Measurements from ENCODE around the gene ATP8B4. TPM values are rescaled to one million over a fixed set of nuclear protein-coding genes. Genes with fewer than 3 reads are reported as not detected.
"Not testable (repeated sequence)": the region's sequence is repeated elsewhere in the genome, so short reads cannot be mapped to it uniquely, and the experiment has no call there.

ATP8B4 gene
- total RNA-seq, 1 experiment from 2014 or later = 14.4 TPM

DNA sequence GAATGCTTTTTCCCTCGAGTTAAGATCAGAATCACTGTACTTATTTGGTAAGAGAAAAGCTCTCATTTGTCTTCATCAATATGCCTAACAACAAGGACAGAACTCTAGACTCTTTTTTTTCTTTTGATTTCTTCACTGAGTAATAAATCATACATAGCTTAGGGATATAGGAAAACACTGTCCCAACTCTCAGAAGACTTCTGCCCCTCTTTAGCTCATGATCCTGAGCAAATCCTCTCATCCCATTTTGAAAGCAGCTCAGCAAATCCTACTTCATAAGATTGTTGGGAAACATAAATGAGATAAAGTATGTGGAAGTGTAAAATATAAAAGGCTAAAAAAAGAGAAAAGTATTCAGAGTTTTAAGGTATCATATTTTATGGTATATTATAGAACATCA is 141.7 kb downstream of the ATP8B4 start:
- no peak for DNase-seq
- H3K36me3 ChIP-seq = no peaks in the 10 kb centered on the region
- H3K27ac ChIP-seq = no peak overlapping the region
- peaks cover 4% of the 10 kb centered on the region for H3K4me1 ChIP-seq
- no peaks in the 10 kb centered on the region for H3K27me3 ChIP-seq
- no peak overlapping the region for H3K4me3 ChIP-seq
- H3K9me3 ChIP-seq (replicated peaks) = no peaks in the 10 kb centered on the region

DNA sequence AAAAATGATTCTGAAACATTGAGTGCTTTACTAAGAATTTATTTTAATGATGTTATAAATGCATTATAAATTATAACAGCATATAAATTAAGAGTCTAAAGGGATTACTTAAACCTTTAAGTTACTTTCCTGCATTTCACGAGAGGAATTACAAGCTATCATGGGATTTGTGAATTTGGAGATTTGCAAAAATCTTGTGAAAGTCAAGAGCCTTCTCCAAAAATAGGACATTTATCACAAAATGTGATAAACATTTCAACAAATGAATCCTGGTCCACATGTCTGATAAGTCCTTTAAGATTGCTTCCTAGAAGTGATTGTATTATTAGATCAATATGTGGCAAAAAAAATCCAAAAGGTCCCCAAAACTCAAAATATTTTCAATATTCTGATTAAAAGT is 154.5 kb downstream of the ATP8B4 start:
- H3K4me3 ChIP-seq = no peak overlapping the region
- no peaks in the 10 kb centered on the region for H3K36me3 ChIP-seq
- no peak for DNase-seq
- H3K27ac ChIP-seq = no peak overlapping the region
- no peaks in the 10 kb centered on the region for H3K4me1 ChIP-seq
- 0 out of 2 replicates have a peak, but pooled peaks cover under 1% of the 10 kb centered on the region for H3K9me3 ChIP-seq (replicated peaks)
- no peaks in the 10 kb centered on the region for H3K27me3 ChIP-seq

DNA sequence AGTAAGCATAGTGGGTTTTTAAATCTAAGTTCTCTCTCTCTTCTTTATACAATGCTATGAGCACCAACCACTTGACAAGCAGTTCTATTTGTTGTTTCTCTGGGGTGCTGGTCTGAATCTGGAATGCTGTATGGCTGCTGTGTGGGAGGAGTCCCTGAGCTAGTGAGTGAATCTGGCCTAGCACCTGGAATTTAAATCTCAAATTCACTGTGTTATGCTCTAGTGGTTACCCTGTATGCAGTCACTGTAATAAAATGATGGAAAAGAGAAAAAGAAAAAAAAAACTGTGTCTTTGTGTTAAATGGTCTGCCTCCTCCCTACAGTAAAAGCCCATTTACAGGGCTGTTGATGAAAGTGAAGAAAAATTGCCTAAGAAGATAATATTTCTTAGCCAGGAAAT is 155.0 kb downstream of the ATP8B4 start:
- H3K27ac ChIP-seq = no peak overlapping the region
- no peaks in the 10 kb centered on the region for H3K27me3 ChIP-seq
- 0 out of 2 replicates have a peak, but pooled peaks cover 5% of the 10 kb centered on the region for H3K9me3 ChIP-seq (replicated peaks)
- H3K4me1 ChIP-seq = no peaks in the 10 kb centered on the region
- H3K4me3 ChIP-seq = no peak overlapping the region
- DNase-seq = no peak
- no peaks in the 10 kb centered on the region for H3K36me3 ChIP-seq

DNA sequence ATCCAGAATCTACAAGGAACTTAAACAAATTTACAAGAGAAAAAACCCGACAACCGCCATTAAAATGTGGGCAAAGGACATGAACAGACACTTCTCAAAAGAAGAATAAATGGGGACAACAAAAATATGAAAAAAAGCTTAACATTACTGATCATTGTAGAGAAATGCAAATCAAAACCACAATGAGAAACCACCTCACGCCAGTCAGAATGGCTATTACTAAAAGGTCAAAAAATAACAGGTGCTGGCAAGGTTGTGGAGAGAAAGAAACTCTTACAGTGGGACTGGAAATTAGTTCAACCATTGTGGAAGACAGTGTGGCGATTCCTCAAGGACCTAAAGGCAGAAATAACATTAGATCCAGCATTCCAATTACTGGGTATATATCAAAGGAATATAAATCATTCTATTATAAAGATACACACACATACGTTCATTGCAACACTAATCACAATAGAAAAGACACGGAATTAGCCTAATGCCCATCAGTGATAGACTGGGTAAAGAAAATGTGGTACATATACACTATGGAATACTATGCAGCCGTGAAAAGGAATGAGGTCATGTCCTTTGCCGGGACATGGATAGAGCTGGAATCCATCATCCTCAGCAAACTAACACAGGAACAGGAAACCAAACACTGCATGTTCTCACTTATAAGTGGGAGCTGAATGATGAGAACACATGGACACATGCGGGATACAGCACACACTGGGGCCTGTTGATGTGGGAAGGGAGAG is 155.8 kb downstream of the ATP8B4 start:
- not testable (repeated sequence) for H3K27me3 ChIP-seq; H3K4me3 ChIP-seq; H3K9me3 ChIP-seq (replicated peaks); DNase-seq; H3K27ac ChIP-seq; H3K36me3 ChIP-seq; H3K4me1 ChIP-seq

DNA sequence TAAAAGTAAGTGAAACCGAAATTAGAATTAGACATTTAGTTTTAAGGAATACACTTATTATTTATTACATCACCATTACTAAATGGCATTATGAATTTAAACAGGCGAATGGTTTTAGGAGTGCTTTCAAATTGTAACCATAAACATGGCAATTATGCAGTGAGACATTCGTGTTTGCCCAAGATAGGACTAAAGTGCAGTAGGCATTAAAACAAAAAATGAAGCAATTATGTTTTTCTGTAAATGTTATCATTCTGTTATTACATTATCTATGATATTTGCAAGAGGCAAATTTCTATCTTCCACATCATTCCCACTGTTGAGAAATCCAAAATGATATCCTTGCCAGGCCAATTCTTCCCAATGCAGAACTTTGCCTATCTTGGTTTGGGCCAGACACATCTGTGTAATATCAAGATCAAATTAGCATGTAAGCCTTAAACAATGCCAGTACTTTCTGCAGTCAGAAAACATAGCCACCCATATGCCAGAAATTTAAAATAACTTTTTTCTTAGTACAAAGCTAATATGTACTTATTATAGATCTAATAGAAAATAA is 156.9 kb downstream of the ATP8B4 start:
- no peaks in the 10 kb centered on the region for H3K27me3 ChIP-seq
- no peak for DNase-seq
- H3K36me3 ChIP-seq = no peaks in the 10 kb centered on the region
- no peaks in the 10 kb centered on the region for H3K4me1 ChIP-seq
- H3K9me3 ChIP-seq (replicated peaks) = 0 out of 2 replicates have a peak, but pooled peaks cover 6% of the 10 kb centered on the region
- H3K4me3 ChIP-seq = no peak overlapping the region
- no peak overlapping the region for H3K27ac ChIP-seq

DNA sequence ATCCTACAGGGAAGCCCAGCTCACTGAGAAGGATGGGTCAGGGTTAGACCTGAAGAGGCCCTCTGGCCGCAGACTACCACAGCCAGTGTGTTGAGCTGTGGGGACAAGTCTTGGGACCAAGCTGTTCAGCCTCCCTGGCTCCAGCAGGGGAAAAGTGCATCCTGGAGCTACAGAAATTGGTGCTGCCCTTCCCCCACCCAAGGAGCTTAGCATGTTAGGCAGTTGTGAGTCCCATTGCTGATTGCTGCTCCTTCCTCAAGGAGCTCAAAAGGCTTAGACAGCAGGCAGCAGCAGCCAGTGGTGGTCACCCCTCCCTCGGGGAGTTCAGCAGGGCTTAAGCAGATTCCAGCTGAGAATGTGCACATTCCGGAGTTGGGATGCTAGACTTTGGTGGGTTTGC is 165.6 kb downstream of the ATP8B4 start:
- Histone ChIP-seq H3K4me1 (no peaks in the 10 kb centered on the region), H3K27me3 (no peaks in the 10 kb centered on the region), H3K27ac (no peak overlapping the region), H3K4me3 (no peak overlapping the region), H3K36me3 (no peaks in the 10 kb centered on the region), H3K9me3 (replicated peaks) (no peaks in the 10 kb centered on the region; the same call in 1 of the 2 replicates)
- peak; percentile 5 to 12 for DNase-seq

DNA sequence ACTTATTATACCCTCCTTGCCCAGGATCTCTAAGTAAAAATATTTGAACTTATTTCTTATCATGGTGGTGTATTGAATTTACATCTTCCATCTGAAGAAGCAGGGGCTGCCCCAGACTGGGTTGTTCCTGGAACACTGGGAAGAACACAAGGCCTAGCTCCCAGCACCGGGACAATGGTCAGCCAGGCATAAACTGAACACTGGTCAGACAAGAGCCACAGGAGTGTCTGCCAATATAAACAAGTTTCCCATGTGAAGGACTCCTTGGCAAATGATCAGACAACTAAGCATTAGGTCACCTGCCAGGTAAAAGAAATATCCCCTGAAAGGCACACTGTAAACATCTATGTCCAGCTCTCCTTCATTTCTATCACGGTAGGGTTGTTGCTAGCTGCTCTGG is 172.4 kb downstream of the ATP8B4 start:
- Histone ChIP-seq H3K27ac (no peak overlapping the region), H3K4me3 (no peak overlapping the region), H3K27me3 (no peaks in the 10 kb centered on the region), H3K36me3 (no peaks in the 10 kb centered on the region), H3K4me1 (no peaks in the 10 kb centered on the region), H3K9me3 (replicated peaks) (no peaks in the 10 kb centered on the region; the same call in 1 of the 2 replicates)
- DNase-seq = no peak

DNA sequence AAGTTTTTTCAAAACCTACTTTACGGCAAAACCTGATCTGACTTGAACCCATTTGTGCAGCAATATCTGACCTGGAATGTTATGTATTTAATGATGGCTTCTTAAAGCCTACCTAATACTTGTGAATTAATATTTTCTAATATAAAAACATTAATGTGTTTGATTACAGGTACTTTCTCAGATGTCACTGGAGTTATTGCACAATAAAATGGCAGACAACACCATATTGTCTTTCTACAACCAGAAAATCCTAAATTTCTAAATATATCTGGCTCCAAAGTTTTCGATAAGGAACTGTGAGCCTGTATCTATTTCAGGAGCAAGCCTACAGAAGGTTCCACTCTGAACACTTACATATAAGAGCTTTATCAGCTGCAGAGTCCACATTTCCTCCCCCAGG is 184.5 kb downstream of the ATP8B4 start:
- Histone ChIP-seq H3K9me3 (replicated peaks) (no peaks in the 10 kb centered on the region; the same call in 1 of the 2 replicates), H3K27ac (no peak overlapping the region), H3K27me3 (no peaks in the 10 kb centered on the region), H3K36me3 (no peaks in the 10 kb centered on the region), H3K4me1 (no peaks in the 10 kb centered on the region), H3K4me3 (no peak overlapping the region)
- DNase-seq = no peak

DNA sequence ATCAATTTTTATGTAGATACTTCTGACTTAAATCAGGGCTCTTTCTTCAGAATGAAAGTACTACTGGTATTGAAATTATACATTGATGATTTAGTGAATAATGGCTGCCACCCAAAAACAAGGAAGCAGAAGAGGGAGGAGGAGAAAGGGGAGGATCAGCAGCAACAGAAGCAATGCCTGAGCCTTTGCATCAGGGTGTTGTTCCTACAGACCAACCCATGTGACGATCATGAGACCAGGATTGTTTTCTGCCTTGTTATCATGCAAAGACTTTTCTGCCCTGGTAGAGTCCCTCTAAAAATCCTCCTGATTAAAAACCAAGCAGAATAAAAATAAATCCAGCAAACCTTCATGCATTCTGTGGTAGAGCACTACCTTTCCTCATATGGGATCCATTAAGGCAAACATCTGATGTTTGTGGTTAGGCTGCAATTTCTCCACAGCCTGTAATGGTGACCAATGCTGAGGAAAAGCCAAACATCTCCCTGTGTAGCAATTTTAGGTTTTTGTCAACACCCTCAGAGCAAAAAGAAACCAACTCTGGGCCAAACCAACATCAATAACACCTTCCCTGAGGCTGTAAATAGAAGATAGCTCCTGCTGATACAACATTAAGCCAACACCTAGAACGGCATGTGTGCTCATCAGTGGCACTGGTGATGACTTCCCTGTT is 191.7 kb downstream of the ATP8B4 start:
- H3K4me1 ChIP-seq = no peaks in the 10 kb centered on the region
- H3K4me3 ChIP-seq = no peak overlapping the region
- H3K9me3 ChIP-seq (replicated peaks) = no peaks in the 10 kb centered on the region
- DNase-seq = no peak
- no peaks in the 10 kb centered on the region for H3K36me3 ChIP-seq
- no peaks in the 10 kb centered on the region for H3K27me3 ChIP-seq
- no peak overlapping the region for H3K27ac ChIP-seq

DNA sequence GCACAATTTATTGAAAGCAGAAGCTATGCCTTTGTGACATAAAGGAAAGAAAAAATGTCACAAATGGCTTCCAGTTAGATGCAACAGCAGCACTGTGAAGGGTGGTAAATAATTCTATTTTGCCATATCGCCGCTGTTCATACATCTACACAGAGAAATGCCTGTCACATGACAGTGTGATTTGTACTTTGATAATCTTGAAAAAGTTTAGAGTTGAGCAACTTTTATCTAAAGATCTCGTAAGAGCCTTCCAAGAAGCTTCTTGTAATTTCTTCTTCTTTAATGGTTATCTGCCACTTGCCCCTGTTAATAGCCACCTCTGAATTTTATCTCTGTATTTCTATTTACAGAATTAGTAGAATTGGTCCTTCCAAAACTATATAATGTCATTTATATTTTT is 192.3 kb downstream of the ATP8B4 start:
- DNase-seq = no peak
- Histone ChIP-seq H3K36me3 (no peaks in the 10 kb centered on the region), H3K27me3 (no peaks in the 10 kb centered on the region), H3K4me1 (no peaks in the 10 kb centered on the region), H3K27ac (no peak overlapping the region), H3K9me3 (replicated peaks) (no peaks in the 10 kb centered on the region), H3K4me3 (no peak overlapping the region)

DNA sequence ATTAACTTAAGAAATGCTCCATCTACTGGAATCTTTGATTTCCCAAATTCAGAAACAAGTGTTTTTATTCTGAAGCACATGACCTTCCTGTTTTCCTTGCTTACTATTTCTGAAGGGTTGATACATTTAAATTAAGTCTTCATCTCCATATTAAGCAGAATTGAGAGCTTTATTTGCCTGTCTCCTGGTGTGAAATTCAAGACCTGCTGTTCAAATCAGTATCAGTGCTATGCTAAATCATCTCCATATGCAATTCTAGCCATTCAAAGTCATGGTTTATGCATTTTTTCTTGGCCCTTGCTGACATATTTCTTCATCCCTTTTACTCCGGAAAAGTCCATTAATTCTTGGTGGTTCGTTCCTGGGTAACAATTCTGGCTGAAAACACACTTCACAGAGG is 195.4 kb downstream of the ATP8B4 start:
- Histone ChIP-seq H3K9me3 (replicated peaks) (no peaks in the 10 kb centered on the region), H3K4me3 (no peak overlapping the region), H3K4me1 (peaks cover 1% of the 10 kb centered on the region), H3K27me3 (no peaks in the 10 kb centered on the region), H3K36me3 (no peaks in the 10 kb centered on the region), H3K27ac (no peak overlapping the region)
- no peak for DNase-seq

DNA sequence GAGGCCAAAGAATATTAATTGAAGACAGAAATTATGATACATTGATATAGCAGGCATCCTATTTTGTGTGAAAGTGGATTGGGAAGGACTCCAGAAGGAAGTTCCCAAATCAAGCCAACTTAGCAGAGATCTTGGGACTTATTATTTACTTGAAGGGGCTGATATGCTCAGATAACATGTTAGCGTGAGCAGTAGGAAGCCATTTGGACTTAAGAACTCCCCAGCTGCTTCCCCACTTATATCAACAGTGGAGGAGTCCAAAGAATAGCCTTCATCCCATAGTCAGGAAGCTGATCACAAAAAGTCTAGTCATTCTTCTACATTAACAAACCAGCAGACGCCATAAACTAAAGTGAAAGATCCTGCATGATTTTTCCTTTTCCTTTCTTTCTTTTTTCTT is 200.0 kb downstream of the ATP8B4 start:
- no peak for DNase-seq
- Histone ChIP-seq H3K27me3 (no peaks in the 10 kb centered on the region), H3K36me3 (no peaks in the 10 kb centered on the region), H3K9me3 (replicated peaks) (no peaks in the 10 kb centered on the region), H3K27ac (no peak overlapping the region), H3K4me1 (peaks cover 23% of the 10 kb centered on the region), H3K4me3 (no peak overlapping the region)

DNA sequence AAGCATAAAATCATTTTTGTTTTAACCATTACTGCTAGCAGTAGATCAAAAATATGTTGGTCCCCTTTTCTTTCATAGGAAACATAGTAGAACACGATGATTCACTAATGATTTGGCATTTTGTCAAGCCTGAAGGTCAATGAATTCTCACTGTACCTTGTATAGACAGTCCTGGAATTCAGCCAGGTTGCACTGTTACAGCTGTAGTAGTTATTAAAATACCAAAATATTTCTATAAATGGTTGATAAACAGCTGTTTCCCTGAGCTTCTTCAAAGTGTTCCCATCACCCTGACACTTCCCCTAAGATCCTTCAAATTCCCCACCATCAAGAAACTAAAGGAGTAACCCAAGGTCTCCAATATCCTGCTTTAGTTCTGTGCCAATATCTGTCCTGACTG is 200.9 kb downstream of the ATP8B4 start:
- Histone ChIP-seq H3K9me3 (replicated peaks) (no peaks in the 10 kb centered on the region), H3K4me1 (peaks cover 23% of the 10 kb centered on the region), H3K36me3 (no peaks in the 10 kb centered on the region), H3K4me3 (no peak overlapping the region), H3K27me3 (no peaks in the 10 kb centered on the region), H3K27ac (no peak overlapping the region)
- peak; percentile 30 to 57 for DNase-seq

DNA sequence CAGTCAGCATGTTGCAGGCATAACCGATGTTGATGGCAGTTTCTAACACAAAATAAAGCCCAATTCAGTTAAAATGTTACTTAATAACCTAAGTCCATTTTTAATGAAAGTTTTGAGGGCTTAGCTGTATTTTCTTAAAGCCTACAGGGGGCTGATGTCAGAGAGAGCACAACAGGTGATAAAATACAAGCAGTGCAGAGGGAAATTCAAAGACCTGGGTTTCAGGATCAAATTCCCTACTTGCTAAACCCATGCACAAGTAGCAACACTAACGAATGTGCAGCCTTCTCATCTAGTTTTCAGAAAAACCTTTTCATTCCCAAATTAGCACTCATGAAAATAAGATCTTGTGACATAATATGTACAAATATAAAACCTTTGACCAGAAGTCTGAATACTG is 202.0 kb downstream of the ATP8B4 start:
- no peaks in the 10 kb centered on the region for H3K27me3 ChIP-seq
- H3K4me1 ChIP-seq = peaks cover 23% of the 10 kb centered on the region
- peak overlapping the region; percentile 20; the same call in 1 of the 2 replicates for H3K27ac ChIP-seq
- H3K9me3 ChIP-seq (replicated peaks) = no peaks in the 10 kb centered on the region
- H3K36me3 ChIP-seq = no peaks in the 10 kb centered on the region
- peak in 1 of 2 experiments; percentile 62 for DNase-seq
- no peak overlapping the region for H3K4me3 ChIP-seq

DNA sequence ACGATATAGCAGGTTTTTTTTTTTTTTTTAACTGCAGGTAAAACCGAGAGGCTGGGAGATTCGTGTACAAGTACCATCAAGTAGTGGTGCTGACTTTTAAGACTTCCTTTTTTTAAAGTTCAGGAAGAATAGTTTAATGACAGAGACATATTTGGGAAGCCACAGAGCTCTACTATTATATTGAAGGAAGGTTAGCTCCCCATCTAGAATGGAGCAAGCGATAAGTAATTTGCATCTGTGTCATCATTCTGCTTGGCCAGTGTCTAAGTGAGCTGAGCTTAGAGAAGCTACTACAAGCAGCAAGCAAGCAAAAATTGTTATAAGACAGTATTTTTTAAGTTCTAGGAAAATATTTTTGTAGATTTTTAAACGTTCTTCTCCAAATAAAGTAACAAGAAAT is 203.2 kb downstream of the ATP8B4 start:
- no peak for DNase-seq
- Histone ChIP-seq H3K27ac (no peak overlapping the region), H3K9me3 (replicated peaks) (no peaks in the 10 kb centered on the region), H3K27me3 (no peaks in the 10 kb centered on the region), H3K36me3 (no peaks in the 10 kb centered on the region), H3K4me3 (no peak overlapping the region), H3K4me1 (peaks cover 23% of the 10 kb centered on the region)
